Pancreas (tissue), 10 donors: ENCODE measurements around the gene TMEM200C. TPM values are rescaled to one million over a fixed set of nuclear protein-coding genes. Genes with fewer than 3 reads are reported as not detected.

Experiments
- ATAC-seq, 4 donors: fragments of 200-7000 bp; cut with Tn5 transposase; one replicate each; pipeline versions ENCODE4 v1.8.0 to v1.9.1; 2020; ENCODE audit warnings: mild to moderate bottlenecking in 4 of 4, moderate library complexity in 4 of 4
- DNase-seq, 6 donors: peaks; one replicate each; pipeline ENCODE4 v3.0.0-alpha.2; 2020
- FAIRE-seq: peaks from 2 replicates; lab custom pipeline; 2012; peaks lifted over from hg19 to GRCh38; lab: Jason Lieb, UNC
- H3K27ac ChIP-seq, 4 donors: fragments of 200-600 bp; sonication (generic); 1 replicate in 3 of 4; 2 replicates in 1 of 4; pipeline versions ENCODE4 v1.5.0 to v1.8.0; 2020
- H3K27me3 ChIP-seq, 4 donors: fragments of 200-600 bp; one replicate each; pipeline ENCODE4 v1.8.0; 2021
- H3K36me3 ChIP-seq, 3 donors: fragments of 200-600 bp; sonication (generic) in 1 of 3; one replicate each; pipeline versions ENCODE4 v1.5.0 to v1.8.0; 2020 to 2021
- H3K4me1 ChIP-seq, 3 donors: fragments of 200-600 bp; one replicate each; pipeline ENCODE4 v1.8.0; 2021
- H3K4me3 ChIP-seq, 4 donors: fragments of 200-600 bp; sonication (generic) in 2 of 4; one replicate each; pipeline versions ENCODE4 v1.5.0 to v1.8.0; 2020 to 2021
- H3K9me3 ChIP-seq, 4 donors: fragments of 200-600 bp; one replicate each; pipeline ENCODE4 v1.8.0; 2021
- WGBS, 2 donors: extraction: QIAGEN DNeasy Blood & Tissue Kit; methylation state at CpG; one replicate each; pipeline ENCODE4 v1.1.7; 2013; 5-methylcytosine and 5-hydroxymethylcytosine counted together
- intact Hi-C, 3 donors: fragments of 100-400 bp; cut with DNase I; formaldehyde crosslinking; loops; one replicate each; pipeline versions ENCODE4 v1.11.1 to v1.14.2; 2022
- microRNA-seq, 2 donors: library from miRNA; unstranded; fragments of <30 nt; microRNA quantifications; one replicate each; pipeline versions ENCODE4 to v1.1.0, GENCODE V29; 2019 to 2020
- polyA plus RNA-seq, 2 donors: library from polyadenylated mRNA; stranded (reverse); fragments of 200-250 nt; gene quantifications; one replicate each; pipeline ENCODE4 v1.2.3, GENCODE V29; 2013
- total RNA-seq, 6 donors: library from RNA; stranded (reverse); fragmentation: NEBNext Ultra II Directional in 4 of 6; extraction: Animal tissue kit (Norgen Biotek cat#: 25700) in 4 of 6; gene quantifications; one replicate each; pipeline versions ENCODE4 v1.2.1 to v1.2.4, GENCODE V29; 2021 to 2023
- TF ChIP-seq, protein P1 (sequence below), 4 donors: fragments of 200-600 bp; sonication (generic) in 3 of 4; IDR thresholded peaks; one replicate each; pipeline versions ENCODE4 v1.5.0 to v1.8.0; 2021; ENCODE audit warnings: antibody characterized with exemption in 4 of 4
- donor health status: healthy with polysubstance abuse.
- donor health status: DM: no; HTN: no; CAD: no; lungs with moderate emphysema.
- donor health status: DM: no; HTN: no; CAD: no.
- donor health status: control.
- donor health status: control.
- donor health status: Bipolar disorder and iron deficiency.
- donor health status: DM: yes; HTN: yes; CAD: no.
- donor health status: DM: no; HTN: no; CAD: no.
- donor health status: DM: no; HTN: no; CAD: no.
- donor health status: DM: yes; HTN: yes; CAD: no.

The TMEM200C gene
- total and polyA plus RNA-seq, 8 donors = under 0.01 to 0.37 (median 0.03) TPM; not detected in 2

DNA sequence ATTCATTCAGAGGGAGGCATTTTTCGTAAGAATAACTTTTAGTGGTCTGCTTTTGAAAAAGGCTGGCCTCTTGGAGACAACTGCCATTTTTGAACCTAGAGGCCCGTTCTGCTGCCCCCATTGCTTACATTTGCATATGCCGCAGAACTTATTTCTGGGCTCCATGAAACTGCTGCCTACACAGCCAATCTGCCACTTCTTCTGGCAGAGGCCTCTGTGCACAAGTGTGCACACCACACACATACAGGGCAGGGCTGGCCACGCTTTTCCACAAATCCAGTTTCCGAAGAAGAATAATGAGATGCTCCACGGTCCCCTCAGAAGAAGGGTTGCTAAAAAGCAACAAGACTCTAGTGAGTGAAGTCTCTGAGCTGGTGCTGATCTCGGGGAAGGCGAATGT, 56.2 kb downstream of the TMEM200C start:
- WGBS, 2 donors = 72 to 79% methylated on average over 8 of the region's 8 CpGs
- Histone ChIP-seq H3K4me1 (no peaks in the 10 kb centered on the region), H3K4me3 (no peak overlapping the region), H3K9me3 (no peaks in the 10 kb centered on the region), H3K36me3 (no peaks in the 10 kb centered on the region), H3K27ac (no peak overlapping the region), H3K27me3 (no peaks in the 10 kb centered on the region)
- DNase-seq = no peak
- intact Hi-C loops = no loop called here
- no peak for ATAC-seq
- TF ChIP-seq, protein P1, sequence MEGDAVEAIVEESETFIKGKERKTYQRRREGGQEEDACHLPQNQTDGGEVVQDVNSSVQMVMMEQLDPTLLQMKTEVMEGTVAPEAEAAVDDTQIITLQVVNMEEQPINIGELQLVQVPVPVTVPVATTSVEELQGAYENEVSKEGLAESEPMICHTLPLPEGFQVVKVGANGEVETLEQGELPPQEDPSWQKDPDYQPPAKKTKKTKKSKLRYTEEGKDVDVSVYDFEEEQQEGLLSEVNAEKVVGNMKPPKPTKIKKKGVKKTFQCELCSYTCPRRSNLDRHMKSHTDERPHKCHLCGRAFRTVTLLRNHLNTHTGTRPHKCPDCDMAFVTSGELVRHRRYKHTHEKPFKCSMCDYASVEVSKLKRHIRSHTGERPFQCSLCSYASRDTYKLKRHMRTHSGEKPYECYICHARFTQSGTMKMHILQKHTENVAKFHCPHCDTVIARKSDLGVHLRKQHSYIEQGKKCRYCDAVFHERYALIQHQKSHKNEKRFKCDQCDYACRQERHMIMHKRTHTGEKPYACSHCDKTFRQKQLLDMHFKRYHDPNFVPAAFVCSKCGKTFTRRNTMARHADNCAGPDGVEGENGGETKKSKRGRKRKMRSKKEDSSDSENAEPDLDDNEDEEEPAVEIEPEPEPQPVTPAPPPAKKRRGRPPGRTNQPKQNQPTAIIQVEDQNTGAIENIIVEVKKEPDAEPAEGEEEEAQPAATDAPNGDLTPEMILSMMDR (IDR thresholded peaks at IDR 0.05) = no peak
- no peak for FAIRE-seq

Small RNA genes within 50 kb of the gene (microRNA-seq; reads per million reads assigned to microRNA genes)
- gene MIR3976 = 0 reads per million in 2 donors
